Erythroblast (primary cell): ENCODE measurements around the gene RARB.

Source experiments
- GATA1 ChIP-seq: IDR thresholded peaks from 2 replicates; pipeline ENCODE4 v1.6.1; 2011; ENCODE audit warnings: low read depth, mild to moderate bottlenecking, control low read depth, low read length, moderate library complexity
- POLR2A ChIP-seq: IDR thresholded peaks from 2 replicates; pipeline ENCODE4 v1.6.1; 2011; ENCODE audit warnings: mild to moderate bottlenecking, low read length

DNA sequence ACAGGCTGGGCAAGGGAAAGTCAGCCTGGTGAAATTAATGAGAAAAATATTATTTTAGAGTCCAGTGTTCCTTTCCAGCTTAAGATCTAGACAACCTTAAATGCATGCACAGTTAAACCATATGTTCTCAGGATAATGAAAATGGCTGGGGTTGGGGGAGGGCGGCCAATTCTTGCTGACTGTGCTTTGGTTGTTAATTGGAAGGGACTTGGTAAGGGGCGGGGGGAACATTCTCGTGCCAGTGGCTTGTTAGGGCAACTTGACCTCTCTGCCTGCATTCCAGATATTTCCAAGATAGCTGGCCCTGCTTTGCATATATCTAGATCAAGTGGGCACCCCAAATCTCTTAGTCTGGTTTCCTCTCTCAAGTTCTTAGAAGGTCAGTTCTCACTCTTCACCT, 124.2 kb downstream of the RARB start:
- no peak for TF ChIP-seq POLR2A
- no peak for TF ChIP-seq GATA1
